HEK293T (cell line): ENCODE data around the gene ARSA.

Experiments used
- FOXA1 ChIP-seq: fragments of 450-650 bp; IDR thresholded peaks from 2 replicates; pipeline ENCODE4 v1.6.1; 2016; ENCODE audit warnings: mild to moderate bottlenecking
- TARDBP ChIP-seq: fragments of 450-650 bp; IDR thresholded peaks from 2 replicates; pipeline ENCODE4 v1.6.1; 2016

- no peak for TF ChIP-seq TARDBP
- TF ChIP-seq FOXA1, result no peak
Measured at GRCh38 chr22:50602338-50602700, 25.6 kb downstream of the ARSA start.
